ENCODE data around the gene GP9.

The GP9 gene

DNA sequence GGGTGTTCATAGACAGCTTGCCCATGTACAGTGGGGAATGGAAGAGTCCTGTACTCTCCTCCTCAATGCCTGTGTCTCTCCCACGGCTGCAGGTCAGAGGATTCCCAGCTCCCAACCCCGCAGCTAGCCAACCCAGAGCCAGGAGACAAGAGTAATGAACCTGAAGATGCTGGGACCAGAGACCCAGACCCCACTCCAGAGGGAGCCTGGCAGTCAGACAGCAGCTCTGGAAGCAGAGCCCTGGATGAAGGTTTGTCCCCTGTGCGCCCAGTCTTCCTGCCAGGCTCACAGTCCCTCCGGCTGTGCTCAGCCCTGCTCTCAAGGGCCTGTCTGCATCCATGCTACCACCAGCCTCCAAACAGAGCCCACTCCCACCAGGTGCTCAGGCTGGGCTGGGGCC, 30.0 kb upstream of the GP9 start:
- no peak for DNase-seq

DNA sequence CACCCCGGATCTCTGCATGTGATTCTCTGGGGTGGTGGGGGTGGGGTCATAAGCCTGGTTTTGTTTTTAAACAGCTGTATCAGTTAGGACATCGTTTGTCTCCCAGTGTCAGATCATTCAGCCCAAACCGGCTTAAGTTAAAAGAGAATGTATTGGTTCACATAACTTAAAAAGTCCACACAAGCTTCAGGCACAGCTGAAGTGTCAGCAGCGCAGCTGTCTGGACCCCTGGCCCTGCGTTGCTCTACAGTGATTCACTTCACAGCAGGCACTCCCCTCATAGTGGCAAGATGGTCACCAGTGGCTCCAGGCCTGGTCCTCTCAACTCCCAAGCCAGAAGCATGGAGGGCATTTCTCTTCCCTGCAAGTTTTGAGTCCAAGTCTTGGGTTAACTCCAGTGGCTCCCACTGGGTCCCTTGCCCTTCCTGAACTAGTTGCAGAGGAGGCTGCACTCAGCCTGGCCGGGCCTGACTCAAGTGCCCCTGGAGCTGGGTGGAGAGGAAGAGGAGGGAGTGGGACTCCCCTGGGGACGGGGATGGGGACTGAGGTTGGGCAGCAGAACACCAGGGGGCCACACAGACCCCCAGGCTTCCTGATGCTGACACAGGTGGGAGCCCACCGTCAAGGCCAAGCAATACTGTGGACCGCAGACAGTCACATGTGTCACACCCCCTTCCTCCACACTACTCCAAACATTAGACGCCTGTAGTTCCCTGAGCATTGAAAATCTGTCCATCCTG, 28.9 kb upstream of the GP9 start:
- DNase-seq = no peak

DNA sequence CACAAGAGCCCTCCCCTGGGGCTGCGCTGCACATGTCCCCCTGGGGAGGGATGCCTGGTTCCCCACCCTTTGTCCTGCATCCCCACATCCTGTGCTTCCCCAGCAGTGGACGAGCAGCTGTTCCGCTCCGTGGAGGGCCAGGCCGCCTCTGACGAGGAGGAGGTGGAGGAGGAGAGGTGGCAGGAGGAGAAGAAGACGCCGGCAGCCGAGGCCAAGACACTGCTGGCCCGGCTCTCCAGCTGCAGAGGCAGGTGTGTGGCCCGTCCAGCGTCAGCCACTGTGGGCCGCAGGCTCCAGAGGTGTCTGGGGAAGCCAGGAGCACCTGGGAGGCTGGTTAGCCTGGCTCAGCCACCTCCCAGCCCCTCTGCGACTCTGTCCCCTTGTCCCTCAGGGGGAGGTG, 27.9 kb upstream of the GP9 start:
- no peak for DNase-seq

DNA sequence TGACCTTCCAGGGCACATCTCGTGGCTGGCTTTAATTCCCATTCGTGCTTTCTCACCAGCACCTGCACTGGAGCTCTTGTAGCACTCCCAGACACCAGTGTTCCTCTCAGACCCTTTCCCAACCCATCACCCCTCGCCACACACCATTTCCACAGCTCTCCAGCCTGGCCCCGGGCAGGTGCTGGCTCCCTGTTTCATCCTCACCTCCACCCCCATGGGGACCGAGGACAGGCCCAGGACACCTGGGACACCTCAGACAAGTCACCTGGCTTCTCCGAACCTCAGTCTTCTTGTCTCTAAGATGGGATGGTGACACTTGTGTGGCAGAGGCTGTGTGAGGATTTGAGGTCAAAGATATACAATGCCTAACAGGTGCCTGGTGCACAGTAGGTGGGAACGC, 27.4 kb upstream of the GP9 start:
- no peak for DNase-seq

DNA sequence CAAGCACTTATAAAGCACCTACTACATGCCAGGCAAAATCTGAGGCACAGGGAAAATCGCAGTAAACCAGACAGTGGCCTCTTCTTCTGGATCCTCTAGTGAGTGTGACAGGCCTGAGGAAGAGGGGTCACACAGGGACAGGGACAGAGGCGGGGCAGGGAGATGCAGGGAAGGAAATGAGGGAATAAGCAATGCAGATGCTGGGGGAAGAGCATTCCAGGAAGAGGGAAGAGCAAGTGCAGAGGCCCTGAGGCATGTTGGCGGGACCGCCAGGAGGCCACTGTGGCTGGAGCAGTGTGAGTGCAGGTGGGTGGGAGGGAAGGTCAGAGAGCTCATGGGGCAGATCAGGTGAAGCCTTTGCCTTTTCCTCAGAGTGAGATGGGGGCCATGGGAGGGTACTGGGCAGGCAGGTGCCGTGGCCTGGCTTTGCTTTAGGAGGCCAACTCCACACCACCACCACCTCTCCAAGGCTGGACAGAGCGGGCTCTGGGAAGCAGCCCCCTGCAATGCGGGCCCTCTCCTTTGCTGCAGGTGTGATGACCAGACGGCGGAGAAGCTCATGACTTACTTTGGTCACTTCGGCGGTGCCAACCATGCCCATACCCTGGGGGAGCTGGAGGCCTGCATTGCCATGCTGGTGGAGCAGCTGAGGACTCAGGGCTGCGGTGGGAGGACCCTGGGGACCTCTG, 26.8 kb upstream of the GP9 start:
- DNase-seq = no peak

DNA sequence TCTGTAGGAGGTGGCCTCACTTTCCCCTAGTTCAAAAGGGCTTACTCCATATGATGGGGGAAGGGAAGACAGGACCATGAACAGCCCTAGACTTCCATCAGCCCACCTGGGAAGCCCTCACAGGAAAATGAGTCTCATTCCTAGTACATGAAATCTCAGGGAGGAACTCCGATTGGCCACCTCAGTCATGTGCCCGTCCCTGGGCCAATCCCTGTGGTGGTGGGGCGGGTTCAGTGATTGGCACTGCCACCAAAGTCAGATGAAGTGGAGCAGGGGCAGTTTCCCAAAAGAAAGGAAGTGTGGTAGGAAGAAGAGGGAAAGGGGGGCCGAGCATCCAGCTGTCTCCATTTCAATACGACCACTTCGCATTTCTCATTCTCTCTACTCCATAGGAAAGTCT, 25.9 kb upstream of the GP9 start:
- DNase-seq = no peak

DNA sequence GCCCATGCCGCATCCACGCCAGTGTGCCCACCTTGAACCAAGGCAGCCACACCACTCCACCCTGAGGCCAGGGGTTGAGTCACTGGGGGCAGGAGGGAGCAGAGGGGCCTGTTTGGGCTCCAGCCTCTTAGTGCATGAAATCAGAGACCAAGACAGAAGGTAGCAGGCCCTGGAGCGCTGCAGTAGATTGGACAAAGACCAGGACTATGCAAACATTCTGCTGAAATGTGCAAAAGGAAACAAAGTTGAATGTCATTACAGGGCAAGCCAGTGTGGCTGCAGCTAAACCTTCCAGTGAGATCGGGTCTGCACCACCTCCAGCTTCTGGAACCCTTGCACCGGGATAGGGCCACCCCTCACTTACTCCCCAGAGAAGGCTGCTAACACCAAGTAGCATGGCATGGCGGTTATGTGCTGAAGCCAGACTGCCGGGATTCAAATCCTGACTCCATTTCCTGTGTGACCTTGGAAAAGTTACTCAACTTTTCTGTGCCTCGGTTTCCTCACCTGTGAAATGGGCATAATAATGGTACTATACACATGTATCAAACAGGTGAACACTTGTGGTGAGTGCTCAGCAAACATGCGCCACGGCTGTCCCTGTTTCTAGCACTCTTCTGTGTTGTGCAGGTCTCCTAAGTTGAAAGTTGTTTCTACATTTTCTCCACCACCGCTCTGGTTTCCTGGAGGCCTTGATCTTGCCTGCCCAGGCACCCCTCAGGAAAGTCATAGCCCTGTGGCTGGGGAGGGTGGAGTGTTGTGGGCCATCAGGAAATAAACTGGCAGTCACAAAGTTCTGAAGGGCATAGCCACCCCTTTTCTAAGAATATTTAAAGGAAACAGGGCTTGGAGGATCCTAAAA, 25.0 kb upstream of the GP9 start:
- no peak for DNase-seq

DNA sequence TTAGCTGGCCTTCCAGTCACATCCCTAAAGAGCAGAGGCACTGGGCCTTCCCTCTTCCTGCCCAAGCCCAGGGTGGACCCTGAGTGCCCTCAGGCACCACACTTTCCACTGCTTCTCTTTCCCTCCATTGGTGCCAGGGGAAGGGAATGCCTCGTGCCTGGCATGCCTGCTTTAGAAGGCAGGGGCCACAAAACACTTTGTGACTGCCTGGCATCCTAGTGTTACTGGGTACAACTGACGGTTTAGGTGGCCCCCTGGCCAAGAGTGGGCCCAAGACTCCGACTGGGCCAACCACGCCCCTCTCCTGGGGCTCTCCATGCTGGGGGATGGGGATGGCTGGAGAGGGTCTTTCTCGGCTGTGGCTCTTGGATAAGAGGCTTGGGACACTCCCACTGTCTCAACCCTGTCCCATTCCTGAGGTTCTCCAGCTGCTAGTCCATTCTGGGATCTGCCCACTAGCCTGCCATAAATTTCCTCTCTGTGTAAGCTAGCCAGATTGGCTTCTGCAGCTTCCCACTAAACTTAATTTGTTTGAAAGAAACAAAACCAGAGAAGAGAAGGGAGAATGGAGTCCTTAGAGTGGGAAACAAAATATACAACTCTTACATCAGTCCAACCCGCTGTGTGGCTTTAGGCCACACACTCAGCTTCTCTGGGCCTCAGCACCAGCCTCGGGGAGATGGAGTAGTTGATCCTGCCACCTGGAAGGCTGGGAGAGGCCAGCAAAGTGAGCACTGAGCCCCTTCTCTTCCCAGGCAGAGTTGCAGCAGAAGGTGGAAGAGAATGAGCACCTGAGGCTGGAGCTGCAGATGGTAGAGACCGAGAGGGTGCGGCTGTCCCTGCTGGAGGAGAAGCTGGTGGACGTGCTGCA, 24.1 kb upstream of the GP9 start:
- DNase-seq = no peak

DNA sequence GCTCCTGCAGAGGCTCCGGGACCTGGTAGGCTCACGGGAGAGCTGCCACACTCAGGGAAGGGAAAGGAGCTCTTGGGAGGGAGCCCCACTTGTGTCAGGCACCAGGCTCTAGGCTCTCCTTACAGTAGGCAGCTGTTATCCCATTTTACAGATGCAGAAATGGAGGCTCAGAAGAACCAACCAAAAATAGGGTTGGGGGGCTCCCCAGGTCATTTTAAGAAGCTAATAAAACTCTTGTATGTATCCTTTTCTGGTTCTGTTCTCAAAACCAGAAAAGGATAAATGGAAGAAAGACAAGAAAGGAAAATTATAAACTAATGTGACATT, 23.5 kb upstream of the GP9 start:
- no peak for DNase-seq

DNA sequence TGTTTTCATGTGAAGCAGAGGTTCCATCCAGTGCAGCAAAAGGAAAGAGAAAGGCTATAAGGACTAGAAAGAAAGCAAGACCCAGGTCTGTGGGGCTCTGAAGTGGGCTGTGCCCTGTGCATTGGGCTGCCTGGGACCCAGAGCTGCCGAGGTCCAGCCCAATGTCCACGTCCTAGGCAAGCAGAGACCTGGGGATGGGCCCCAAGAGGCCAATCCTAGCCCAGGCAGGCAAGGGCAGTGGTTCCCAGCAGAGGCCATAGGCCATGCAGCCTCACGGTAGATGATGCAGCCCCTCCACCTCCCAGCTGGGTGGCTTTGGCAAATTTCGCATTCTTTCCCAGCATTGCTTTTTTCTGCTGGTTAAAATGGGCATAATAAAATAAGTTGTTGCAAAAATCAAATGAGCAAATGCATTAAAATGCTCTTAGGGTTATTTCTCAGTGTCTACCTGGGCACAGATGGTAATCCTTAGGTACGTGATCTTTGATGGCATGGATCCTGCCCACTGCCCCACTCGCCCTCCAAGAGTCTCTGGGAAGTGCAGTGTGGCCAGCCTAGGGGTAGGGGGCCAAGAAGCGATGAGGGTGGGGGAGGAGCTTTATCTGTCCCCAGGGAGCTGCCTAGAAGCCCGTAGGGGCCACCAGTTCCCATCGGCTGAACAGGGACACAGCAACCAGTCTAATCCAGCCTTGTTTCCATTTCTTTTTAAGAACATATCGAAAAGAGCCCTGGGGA, 22.3 kb upstream of the GP9 start:
- DNase-seq = no peak

DNA sequence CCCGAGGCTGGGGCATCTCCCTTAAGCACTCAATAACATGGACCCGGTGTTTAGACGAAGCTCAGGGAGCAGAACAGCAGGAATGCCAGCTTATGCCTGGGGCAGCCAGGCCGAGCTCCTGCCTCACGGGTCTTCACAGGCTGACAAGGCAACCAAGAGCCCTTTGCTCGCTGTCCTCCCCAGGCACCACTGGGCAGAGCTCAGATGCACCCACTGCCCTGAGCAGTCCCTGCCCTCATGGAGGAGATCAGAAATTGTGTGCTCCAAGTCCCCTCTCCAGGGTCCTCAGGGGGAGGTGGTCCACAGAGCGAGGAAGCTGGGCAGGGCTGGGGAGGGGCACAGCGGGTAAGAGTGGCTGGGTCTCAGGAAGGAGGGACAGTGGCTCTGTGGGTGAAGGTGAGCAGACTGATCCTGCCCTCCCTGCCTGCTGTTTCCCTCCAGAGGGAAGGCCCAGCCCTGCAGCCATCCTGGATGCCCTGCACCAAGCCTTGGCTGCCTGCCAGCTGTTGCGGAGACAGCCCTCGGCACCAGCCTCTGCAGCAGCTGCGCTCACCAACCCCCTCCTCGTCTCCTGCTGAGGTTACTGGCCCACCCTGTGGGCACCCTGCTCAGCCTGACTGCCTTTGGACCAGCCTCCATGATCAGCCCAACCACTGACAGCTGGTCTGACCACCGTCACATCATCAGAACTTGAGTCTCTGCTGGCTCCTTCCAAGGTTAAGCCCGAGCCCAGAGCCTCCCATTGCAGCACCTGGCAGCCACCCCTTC, 21.1 kb upstream of the GP9 start:
- peak; percentile 16 for DNase-seq

DNA sequence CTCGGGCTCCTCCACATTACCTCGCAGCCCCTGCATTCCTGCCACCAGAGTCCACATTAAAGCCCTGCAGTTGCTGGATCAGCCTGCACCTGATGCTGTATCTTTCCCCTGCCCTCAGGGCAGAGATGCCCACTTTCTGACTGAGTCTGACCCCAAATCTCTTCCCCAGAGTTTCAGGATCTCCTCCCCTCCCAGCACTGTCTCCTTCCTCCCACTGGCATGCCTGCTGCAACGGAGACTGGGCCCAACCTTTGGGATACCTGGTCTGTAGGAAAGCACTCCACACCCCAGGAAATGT, 20.6 kb upstream of the GP9 start:
- no peak for DNase-seq

DNA sequence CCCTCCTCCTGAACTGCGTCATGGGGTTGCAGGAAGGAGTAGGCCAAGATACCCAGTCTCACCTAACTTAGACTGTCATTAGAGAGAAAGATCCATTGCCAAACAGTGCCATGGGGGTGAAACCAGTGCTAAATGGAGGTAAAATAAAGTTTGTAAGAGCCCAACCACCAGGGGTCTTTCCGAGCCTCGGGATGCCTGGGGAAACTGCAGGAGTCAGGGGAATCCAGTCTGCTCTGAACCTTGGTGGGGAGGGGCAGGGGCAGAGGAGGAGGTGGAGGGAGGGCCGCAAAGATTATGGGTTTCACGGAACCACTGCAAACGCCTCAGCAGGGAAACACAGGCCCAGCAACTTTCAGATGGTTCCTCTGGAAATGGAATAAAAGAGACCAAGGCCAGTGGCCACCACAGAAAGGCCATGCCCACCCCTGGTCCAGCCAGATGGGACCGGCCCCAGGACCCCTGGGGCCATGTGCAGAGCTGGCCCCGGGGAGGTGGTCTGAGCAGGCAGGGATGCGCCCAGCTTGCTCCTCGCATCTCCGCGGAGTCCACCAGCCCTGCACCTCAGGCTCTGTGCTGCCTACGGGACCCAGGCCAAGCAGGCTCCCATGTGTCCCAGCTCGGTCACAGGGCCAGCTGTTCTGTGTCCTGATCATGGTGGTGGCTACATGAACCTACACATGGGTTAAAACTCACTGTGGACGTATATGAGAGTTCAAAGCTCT, 19.8 kb upstream of the GP9 start:
- no peak for DNase-seq

DNA sequence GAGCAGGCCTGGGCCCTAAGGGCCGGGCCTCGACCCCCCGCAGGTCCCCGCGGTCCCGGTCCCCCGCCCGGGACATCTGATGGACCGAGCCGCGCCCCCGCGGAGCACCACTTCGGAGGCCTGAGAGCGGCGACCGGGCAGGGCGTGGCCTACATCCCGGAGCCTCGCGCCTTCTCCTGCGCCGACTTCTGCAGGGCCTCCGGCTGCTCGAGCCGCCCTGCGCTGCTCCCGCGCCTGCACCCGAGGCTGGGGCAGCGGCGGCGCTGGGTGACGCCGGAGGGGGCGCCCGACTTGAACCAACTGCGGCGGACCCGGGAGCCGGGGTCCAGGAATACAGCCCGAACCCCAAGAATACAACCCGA, 14.9 kb upstream of the GP9 start:
- DNase-seq = no peak

DNA sequence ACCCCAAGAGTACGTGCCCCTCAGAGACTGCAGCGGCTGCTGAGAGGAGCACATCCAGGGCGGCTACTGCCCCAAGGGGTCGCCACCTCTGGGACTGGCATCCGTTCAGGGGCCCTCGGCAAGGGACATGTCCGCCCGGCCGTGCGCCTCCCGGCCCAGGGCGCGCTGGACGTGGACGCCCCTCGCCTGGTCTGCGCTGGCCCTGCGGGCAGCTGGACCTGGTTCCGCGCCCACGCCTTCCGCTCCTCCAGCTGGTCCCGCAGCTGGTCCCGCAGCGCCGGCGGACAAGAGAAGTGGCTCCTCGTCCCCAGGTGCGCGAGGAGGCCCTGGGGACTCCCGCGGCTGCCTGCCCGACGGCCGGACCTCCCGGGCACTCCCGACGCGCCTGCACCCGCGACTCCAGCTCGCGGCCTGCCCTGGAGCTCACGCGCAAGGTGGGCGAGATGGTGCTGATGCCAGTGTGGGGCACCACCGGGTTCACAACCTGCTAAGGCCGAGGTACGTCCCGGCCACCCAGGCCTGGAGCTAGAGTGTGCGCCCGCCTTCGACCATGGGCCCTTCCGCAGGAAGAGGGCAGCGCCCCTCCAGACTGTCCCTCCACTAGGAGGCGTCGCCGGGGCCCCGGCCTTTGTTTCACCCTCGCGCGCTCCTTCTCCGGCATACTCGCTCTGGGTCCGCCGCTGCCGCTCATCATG, 14.4 kb upstream of the GP9 start:
- no peak for DNase-seq

DNA sequence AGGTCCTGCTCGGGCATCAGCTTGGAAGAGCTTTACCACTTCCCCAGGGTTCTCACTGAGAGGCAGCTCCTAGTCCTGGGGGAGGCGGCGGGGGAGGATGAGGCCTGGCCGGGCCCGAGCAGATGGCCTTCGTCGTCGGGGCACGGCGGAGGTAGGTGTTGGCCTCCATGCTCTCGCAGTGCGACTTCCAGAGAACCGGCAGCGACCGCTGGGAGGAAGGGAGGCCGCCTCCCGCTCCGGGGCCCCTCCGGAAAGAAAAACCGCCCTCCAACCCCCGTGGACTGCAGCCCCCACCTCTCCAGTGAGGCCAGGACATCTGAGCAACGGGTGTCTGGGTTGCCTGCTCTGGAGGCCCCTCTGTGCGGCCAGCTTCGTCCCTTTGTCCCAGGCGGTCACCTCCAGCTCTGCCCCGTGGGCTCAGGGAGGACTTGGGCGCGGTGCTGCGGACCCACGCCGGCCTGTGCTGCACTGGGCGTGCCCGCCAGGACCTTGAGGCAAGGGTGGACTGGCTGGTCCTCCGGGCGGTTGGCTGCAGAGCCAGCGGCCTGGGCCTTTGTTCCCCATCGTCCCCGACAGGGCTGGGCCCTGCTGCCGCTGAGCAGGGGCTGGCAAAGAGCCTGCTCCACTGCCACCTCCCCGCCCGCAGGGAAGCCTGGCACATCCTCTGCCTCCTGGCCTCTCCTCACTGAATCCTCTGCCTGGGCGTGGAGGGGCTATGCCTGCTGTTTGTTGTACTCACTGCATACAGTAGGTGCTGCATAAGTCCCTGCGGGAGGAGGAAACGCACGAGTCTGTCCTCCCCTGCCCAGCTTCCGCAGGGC, 13.6 kb upstream of the GP9 start:
- no peak for DNase-seq

DNA sequence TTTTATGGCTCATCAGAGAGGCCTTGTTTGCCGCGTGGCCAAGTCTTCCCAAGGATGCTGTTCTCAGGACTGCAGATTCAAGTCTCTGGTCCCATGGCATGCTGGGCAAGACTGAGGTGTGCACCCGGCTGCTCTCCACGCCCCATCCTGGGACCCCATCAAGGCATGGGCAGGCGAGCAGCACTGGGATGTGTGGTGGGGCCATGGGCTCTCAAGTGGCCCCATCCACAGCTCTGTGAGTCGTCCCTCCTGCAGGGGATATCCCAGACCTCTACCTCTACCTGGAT, 13.1 kb upstream of the GP9 start:
- DNase-seq = no peak

DNA sequence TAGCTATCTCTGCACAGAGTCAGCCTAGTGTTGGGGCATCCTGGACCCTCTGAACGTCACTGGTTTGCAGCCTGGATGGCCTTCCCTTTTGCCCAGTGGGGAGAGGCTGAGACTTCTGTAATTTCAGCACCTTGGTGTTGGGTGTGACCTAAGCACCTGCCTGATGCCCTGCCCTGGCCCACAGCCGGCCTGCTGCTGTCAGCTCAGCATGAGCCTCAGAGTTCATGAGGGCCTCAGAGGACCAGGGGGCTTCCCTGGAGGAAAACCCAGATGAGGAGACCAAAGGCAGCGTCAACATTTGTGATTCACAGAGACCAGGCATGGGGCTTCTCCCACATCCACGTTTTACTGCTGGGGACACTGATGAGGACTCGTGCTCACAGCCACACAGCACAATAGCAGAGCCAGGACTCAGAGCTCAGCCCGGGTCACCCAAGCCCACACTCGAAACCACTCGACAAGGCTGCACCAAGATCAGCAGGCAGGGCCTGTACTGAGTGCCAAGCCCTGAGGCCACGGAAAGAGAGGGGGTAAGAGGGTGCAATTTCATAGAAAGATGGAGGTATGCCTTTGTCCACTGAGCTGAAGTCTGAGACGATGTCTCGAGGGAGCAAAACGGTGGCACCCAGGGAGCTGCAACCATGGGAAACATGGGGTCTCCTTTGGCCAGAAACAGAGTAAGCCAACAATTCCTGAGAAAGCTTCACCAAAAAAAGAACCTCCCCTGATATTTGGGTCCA, 9.9 kb upstream of the GP9 start:
- DNase-seq = no peak

DNA sequence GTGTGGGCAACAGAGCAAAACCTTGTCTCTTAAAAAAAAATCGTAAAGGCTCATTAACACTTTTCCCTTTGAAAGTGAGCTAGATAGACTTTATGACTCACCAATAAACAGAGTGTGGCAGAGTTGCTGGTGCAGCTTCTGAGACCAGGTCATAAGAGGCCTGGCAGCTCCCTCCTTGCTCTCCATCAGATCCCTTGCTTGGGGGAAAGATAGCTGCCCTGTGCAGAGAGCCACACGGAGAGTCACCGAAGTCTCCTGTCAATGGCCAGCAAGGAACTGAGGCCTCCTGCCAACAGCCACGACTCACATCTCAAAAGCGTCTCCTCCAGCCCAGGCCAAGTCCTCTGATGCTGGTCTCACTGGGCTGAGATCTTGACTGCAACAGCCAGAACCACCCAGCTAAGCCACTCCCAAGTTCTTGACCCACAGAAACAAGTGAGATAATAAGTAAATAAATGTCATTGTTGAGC, 8.7 kb upstream of the GP9 start:
- DNase-seq = no peak

All from NCI-H774 (cell line).